Ureter (tissue), 1 donor: Measurements from ENCODE around the gene SLX4IP. TPM values are rescaled to one million over a fixed set of nuclear protein-coding genes. Genes with fewer than 3 reads are reported as not detected.
A peak's percentile ranks its signal among the peaks of the same experiment; 100 is the strongest.

Experiments
- DNase-seq: peaks from one replicate; pipeline ENCODE4 v3.0.0-alpha.2; 2020; ENCODE audit warnings: low spot score
- total RNA-seq: library from RNA; stranded (reverse); gene quantifications from one replicate; pipeline ENCODE4 v1.2.4, GENCODE V29; 2023
- donor health status: DM: yes; HTN: yes; CAD: no.

The SLX4IP gene
- total RNA-seq, 1 donor from 2014 or later: 11.1 TPM

DNA sequence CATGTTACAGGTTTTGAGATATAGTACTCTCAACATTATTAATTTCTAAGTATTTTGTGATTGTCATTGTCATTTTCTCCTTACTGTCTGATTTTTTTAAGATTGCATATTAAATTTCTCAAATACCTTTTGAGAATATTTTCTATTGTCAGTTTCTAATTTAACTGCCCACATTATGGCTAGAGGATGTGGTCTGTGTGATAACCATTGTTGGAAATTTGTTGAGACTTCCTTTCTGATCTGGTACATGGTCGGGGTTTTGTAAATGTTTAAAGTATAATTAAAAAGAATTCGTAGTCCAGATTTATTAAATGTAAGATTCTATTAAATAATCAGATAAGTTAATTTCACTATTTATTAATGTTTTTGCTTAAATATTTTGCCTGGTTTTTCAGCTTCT lies 60.1 kb downstream of the SLX4IP start:
- DNase-seq: no peak

- no peak for DNase-seq
These were observed 61.4 kb downstream of the SLX4IP start for GRCh38 chr20:10496465-10496864.

DNA sequence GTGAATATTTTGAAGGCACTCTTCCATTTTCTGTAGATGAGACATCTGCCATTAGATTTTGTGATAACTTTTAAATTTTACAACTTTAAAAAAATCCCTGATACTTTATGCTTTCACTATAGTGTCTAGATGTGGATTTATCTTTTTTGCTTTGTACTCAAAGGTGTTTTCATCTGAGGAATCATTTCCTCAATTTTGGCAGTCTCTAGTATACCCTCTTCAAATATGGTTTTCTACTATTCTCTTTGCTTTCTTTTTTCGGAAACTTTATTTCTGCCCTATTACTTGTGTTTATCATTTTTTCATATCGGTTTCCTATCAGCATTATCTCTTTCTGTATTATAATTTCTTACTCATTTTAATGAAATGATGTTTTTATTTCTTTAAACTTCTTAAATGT lies 62.2 kb downstream of the SLX4IP start:
- DNase-seq: no peak

DNA sequence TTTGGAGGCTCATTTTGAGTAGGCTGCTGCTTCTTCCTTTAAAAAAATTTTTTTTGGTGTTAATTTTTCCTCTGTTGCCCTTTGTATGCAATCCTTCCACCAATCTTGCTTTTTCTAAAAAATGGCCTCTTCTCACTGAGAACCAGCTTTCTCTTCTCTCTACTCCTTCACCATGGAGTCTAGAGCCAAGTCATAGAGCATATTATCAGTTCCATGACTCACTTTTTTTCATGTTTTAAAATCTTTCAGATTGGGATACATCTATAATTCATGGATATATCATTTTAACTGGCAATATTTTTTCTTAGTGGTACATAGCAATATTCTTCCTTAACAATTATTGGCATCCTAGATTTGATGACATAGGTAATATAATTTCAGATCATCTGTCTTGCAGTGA lies 62.7 kb downstream of the SLX4IP start:
- no peak for DNase-seq

- no peak for DNase-seq
These were observed 63.1 kb downstream of the SLX4IP start for GRCh38 chr20:10498200-10498599.

GRCh38 chr20:10501402-10501801 lies 66.3 kb downstream of the SLX4IP start:
- no peak for DNase-seq

GRCh38 chr20:10502098-10502526 lies 67.0 kb downstream of the SLX4IP start:
- no peak for DNase-seq

GRCh38 chr20:10504608-10504993 lies 69.5 kb downstream of the SLX4IP start:
- DNase-seq: no peak

DNA sequence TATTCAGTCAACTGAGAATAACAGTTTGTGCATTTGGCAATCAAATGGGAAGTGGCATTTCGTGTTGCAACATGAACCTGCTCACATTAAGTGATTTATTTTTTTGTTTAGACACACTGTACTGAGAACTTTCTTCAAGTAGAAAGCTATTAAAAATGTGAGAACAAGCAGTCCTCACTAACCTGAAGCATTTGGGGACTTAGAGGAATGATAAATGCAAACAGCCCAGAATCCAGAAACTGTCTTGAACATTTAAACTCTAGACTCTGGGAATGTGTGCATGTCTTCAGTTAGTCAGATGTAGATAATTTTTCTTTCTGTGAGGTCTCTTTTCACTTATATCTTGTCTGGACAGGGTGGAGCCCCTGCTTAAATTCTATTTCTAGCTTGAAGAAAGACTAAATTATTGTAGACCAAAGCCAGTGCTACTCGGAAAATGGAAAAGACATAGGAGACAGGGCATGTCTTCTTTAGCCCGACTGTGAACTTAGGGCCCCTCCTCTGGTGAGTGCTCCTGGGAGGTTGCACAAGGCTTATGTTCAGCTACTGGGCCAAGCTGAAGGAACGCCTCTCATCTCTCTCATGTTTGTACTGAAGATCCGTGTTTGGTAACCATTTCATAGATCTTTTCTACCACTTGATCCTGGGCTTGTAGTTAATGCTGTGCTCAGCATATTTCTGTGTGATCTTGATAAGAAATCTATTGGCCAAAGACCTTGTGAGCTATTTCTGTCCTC lies 70.1 kb downstream of the SLX4IP start:
- DNase-seq: no peak

DNA sequence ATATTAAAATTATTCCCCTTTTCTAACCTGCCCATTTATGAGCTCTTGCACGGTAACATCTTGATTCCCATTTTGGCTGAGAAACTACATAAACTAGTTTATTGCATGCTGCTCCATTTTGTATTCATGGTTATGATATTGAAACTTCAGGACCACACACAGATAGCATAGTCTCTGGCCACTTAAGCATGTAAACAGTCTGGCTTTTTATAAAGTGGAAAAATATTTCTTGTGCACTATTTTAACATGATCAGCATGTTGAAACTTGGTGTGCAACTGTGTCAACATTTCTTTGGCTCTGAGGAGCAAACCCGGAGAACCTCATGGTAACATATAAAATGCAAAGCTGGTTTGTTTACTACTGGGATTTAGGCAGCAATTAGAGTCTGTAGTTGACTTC lies 70.7 kb downstream of the SLX4IP start:
- no peak for DNase-seq

DNA sequence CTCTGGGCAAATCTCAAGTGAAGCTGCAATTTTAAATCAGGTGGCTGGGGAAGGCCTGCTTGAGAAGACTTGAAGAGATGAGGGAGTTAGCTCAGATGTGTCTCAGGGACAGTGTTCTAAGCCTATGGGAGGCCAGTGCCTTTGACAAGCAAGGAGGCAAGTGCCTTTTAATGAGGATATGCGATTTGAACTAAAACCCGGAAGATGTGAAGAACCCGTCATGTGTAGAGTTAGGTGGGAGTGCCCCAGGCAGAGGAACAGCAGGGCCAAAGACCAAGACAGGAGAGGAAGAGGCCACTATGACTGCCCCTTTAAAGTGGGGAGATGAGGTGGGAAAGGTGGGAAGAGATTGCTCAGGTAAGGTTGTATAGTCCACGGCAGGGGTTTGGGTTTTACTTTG lies 71.9 kb downstream of the SLX4IP start:
- DNase-seq: no peak

DNA sequence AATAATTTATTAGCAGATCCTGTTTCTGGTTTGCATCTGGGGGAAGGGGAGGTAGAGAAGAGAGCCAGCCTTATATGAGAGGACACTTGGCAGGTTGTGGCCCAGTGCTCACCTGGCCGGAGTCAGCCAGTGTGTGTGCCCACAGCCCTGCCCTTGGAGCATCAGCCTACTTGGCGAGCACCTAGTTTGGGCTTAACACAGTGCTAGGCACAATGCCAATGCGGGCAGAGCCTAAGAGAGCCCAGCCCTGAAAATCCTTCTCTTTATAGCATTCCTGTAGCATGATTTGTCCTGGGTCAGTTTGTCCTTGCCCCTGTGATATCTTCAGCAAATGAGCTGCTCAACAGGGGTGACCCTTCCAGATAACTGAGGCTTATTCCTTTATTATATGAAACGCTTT lies 73.0 kb downstream of the SLX4IP start:
- peak; percentile 56 for DNase-seq

DNA sequence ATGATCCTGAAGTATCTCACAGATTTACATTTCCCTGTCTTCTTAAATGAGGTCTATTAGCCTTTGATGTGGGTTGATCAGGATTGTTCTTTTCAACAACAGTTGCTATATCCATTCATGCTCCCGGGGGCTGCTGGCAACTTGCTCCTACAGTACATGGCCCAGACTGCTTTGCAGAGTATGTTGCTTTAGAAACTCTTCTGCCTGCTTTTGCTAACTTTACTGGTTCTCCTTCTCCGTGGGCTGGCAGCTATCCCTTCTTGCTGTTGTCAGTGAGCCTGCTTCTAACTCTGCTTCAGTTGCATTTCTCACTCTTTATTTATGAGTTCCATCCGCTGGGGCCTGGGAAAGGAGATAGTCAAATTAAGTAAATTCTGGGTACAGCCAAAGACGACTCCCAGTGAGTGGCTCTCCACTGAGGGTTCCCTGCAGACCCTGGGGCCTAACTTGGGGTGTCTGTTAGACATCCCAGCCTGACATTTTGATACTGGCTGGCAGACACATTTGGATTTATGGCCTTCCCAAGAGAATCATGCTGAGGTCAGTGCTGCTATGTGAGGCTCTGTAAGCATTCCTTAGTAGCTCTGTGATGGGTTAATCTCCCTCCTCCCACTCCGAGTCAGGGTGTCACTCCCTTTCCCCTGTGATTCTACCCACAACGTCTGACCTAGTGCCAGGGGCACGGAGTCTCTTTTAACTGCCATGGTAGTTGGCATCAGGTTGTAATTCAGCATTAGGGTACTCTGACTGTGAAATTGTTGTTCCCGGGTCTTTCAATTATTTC lies 73.6 kb downstream of the SLX4IP start:
- no peak for DNase-seq

GRCh38 chr20:10509376-10509775 lies 74.3 kb downstream of the SLX4IP start:
- no peak for DNase-seq

- DNase-seq: no peak
These were observed 75.1 kb downstream of the SLX4IP start for GRCh38 chr20:10510216-10510615.

GRCh38 chr20:10511170-10511508 lies 76.0 kb downstream of the SLX4IP start:
- DNase-seq: no peak

- peak; percentile 85 for DNase-seq
These were observed 76.6 kb downstream of the SLX4IP start for GRCh38 chr20:10511509-10512251.

DNA sequence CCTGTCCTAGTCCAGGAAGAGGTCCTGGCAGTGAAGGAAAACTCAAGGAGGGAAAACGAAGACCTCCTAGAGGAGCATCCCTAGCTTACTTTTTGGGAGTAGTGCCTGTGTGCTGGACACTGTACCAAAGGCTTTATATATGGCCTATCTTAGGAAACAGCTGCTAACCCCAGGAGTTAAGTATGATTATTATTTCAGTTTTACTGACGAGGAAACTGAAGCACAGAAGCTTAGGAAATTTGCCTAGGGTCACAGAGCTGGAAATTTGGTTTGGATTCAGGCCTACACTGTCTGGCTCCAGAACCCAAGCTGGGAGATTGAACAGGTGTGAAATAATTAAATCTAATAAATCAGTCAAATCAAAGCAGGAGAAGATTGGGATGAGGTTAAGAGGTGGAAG lies 78.0 kb downstream of the SLX4IP start:
- no peak for DNase-seq

DNA sequence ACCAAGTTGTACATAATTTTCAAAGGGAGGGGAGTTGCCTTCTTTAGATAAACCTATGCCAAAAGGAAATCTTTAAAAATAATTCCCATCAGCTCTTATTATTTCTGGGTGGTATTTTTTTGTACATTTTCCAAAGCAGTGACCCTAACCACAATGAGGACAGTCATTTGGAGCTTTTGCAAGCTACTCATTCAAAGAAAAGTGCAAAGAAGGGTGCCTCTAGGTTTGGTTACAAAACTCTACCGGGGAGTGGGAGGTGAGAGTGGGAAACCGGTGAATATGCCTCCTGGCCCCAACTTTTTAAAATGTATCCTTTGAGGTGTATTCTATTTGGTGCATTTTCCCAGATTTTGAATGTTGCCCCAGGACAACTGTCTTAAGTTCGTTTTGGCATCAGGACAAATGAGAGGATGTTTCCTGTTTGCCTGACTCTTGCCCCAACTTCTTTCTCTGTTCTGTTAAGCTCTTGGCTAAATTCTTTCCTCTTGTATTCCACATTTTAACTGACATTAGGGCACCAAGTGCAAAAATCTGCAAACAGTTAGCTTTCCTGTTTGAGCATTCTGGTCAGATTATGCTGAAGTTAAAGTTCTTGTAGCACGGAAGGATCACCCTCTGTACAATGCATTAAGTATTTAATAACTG lies 78.9 kb downstream of the SLX4IP start:
- DNase-seq: no peak

DNA sequence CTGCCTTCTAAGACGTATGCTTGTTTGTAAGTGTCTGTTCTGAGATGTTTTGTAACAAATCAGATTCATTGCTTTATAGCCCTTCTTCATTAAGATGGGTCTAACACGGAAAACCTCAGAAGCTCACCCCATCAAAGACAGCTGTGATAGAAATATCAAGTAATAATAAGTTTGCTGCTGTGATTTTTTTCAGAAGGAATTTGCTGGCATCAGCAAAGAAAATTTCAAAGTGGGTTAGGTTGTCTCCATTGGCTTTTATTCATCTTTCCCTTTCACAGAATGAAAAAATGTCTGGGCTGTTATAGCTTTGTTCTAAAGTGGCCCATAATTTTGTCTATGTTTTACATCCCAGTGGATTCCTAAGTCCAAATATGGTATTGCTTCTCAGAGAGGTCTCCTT lies 81.4 kb downstream of the SLX4IP start:
- no peak for DNase-seq

DNA sequence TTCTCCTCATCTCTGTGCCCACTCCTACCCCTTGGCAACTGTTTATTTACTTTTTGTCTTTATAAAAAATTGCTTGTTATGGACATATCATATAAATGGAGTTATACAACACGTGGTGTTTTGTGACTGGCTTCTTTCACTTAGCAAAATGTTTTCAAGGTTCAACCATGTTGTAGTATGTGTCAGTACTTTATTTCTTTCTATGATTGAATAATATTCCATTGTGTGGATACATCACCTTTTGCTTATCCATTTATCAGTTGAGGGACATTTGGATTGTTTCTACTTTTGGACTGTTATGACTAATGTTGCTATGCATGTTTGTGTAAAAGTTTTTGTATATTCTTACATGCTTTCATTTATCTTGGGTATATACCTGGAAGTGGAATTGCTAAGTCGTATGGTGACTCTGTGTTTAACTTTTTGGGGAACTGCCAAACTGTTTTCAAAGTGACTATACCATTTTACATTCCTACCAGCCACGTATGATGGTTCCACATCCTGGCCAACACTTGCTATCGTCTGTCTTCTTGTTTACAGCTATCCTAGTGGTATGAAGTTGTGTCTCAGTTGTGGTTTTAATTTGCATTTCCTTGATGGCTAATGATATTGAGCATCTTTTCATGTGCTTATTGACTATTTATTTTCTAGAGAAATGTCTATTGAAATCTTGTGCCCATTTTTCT lies 84.4 kb downstream of the SLX4IP start:
- DNase-seq: no peak

GRCh38 chr20:10520528-10520927 lies 85.4 kb downstream of the SLX4IP start:
- DNase-seq: no peak
